Panc1 (cell line): ENCODE measurements around the gene PPP2R3B.

Source experiments
- CTCF ChIP-seq: fragments of 450-650 bp; IDR thresholded peaks from 2 replicates; pipeline ENCODE4 v1.5.1; 2017; ENCODE audit warnings: mild to moderate bottlenecking
- POLR2AphosphoS5 ChIP-seq: IDR thresholded peaks from 2 replicates; pipeline ENCODE4 v1.6.1; 2012; ENCODE audit warnings: mild to moderate bottlenecking, low read depth, low read length, moderate library complexity
- REST ChIP-seq, 2 experiments: IDR thresholded peaks; 2 replicates each; pipeline ENCODE4 v1.6.1; 2011 to 2012; ENCODE audit warnings: low read depth in 2 of 2, control low read depth in 1 of 2, low read length in 1 of 2, mild to moderate bottlenecking in 1 of 2, moderate library complexity in 1 of 2; ENCODE audit not compliant: insufficient read depth in 1 of 2
- TCF7L2 ChIP-seq: IDR thresholded peaks from 2 replicates; pipeline ENCODE4 v1.6.1; 2011; ENCODE audit warnings: mild to moderate bottlenecking, low read depth, low read length, inconsistent platforms

- TF ChIP-seq CTCF: no peak
- no peak for TF ChIP-seq REST (IDR thresholded peaks at IDR 0.05; ENCODE audit: insufficient read depth in 1 of 2, low read depth in 2 of 2, low read length in 1 of 2)
- TF ChIP-seq POLR2AphosphoS5: no peak
- no peak for TF ChIP-seq TCF7L2
Measured at GRCh38 chrX:346034-346813, 40.5 kb downstream of the PPP2R3B start.
